ENCODE results near the gene TMUB2. TPM values are rescaled to one million over a fixed set of nuclear protein-coding genes. Genes with fewer than 3 reads are reported as not detected.

The TMUB2 gene
- total and polyA plus RNA-seq, 2 of the 13 experiments (the other 11 are each of a cell fraction or from before 2014, with no cell fraction given): 26.9 to 50.8 TPM

DNA sequence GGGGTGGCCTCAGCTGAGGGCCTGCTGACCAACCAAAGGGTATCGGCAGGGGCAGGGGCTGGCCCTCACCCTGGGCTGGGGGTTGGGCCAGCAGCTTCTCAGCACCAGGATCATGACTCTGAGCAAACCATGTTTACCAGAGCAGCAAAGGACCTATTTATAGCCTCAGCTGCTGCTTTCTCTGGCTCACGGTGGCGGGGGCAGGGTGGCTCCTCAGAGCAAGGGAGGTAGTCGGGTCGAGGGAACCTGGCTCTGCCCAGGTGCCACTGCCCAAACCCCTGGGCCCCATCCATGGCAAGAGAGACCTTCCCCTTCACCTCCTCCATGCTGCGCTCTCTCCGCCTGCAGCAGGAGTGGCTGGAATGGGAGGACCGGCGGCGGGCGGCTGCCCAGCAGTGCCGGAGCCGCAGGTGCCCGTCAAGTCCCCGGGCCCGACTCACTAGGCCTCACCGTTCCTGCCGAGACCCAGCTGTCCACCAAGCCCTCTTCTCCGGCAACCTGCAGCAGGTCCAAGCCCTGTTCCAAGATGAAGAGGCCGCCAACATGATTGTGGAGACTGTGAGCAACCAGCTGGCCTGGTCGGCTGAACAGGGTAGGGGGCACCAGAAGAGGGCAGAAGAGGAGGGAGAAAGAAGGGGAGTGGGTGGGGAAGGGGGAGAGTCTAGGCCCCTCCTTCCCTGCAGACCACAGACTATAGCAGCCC is 16.1 kb upstream of the TMUB2 start, which contains the start of gene ASB16 (continued):
- TF ChIP-seq, protein P1, sequence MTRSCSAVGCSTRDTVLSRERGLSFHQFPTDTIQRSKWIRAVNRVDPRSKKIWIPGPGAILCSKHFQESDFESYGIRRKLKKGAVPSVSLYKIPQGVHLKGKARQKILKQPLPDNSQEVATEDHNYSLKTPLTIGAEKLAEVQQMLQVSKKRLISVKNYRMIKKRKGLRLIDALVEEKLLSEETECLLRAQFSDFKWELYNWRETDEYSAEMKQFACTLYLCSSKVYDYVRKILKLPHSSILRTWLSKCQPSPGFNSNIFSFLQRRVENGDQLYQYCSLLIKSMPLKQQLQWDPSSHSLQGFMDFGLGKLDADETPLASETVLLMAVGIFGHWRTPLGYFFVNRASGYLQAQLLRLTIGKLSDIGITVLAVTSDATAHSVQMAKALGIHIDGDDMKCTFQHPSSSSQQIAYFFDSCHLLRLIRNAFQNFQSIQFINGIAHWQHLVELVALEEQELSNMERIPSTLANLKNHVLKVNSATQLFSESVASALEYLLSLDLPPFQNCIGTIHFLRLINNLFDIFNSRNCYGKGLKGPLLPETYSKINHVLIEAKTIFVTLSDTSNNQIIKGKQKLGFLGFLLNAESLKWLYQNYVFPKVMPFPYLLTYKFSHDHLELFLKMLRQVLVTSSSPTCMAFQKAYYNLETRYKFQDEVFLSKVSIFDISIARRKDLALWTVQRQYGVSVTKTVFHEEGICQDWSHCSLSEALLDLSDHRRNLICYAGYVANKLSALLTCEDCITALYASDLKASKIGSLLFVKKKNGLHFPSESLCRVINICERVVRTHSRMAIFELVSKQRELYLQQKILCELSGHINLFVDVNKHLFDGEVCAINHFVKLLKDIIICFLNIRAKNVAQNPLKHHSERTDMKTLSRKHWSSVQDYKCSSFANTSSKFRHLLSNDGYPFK (CRISPR knock-in tag; IDR thresholded peaks at IDR 0.05; ENCODE audit: borderline replicate concordance): peak; percentile 48; the same call in 1 of the 2 replicates
- TF ChIP-seq HOXA3 (CRISPR knock-in tag; IDR thresholded peaks at IDR 0.05) (peak; percentile 40; the same call in 1 of the 2 replicates), SRY (CRISPR knock-in tag; IDR thresholded peaks at IDR 0.05) (0 out of 2 replicates have a peak, but pooled peaks have one; percentile 61), ZKSCAN5 (CRISPR knock-in tag; IDR thresholded peaks at IDR 0.05) (0 out of 2 replicates have a peak, but pooled peaks have one; percentile 22), ZNF567 (CRISPR knock-in tag; IDR thresholded peaks at IDR 0.05; ENCODE audit: borderline replicate concordance) (peak; percentile 54; the same call in 1 of the 2 replicates), ZFP37 (CRISPR knock-in tag; IDR thresholded peaks at IDR 0.05; ENCODE audit: borderline replicate concordance) (no peak), PHF5A (CRISPR knock-in tag; IDR thresholded peaks at IDR 0.05; ENCODE audit: low read depth, unreplicated experiment) (no peak), ZMYM4 (CRISPR knock-in tag; IDR thresholded peaks at IDR 0.05) (peak; percentile 29; the same call in 1 of the 2 replicates), KDM5B (CRISPR knock-in tag; IDR thresholded peaks at IDR 0.05; ENCODE audit: borderline replicate concordance) (peak; percentile 78; the same call in 1 of the 2 replicates), GATAD1 (CRISPR knock-in tag; IDR thresholded peaks at IDR 0.05) (peak; percentile 14; the same call in 1 of the 2 replicates), POLR2G (IDR thresholded peaks at IDR 0.05; ENCODE audit: low read depth, low read length) (0 out of 2 replicates have a peak, but pooled peaks have one; percentile 22), ZNF772 (CRISPR knock-in tag; IDR thresholded peaks at IDR 0.05) (0 out of 2 replicates have a peak, but pooled peaks have one; percentile 25), LCORL (IDR thresholded peaks at IDR 0.05) (no peak), LCORL (CRISPR knock-in tag; IDR thresholded peaks at IDR 0.05) (0 out of 2 replicates have a peak, but pooled peaks have one; percentile 55)
- TF ChIP-seq, protein P2, sequence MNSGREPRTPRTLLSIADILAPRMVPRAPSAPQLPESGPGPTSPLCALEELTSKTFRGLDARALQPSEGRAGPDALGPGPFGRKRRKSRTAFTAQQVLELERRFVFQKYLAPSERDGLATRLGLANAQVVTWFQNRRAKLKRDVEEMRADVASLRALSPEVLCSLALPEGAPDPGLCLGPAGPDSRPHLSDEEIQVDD (CRISPR knock-in tag; IDR thresholded peaks at IDR 0.05; ENCODE audit: borderline replicate concordance): no peak
- TF ChIP-seq, protein P3, sequence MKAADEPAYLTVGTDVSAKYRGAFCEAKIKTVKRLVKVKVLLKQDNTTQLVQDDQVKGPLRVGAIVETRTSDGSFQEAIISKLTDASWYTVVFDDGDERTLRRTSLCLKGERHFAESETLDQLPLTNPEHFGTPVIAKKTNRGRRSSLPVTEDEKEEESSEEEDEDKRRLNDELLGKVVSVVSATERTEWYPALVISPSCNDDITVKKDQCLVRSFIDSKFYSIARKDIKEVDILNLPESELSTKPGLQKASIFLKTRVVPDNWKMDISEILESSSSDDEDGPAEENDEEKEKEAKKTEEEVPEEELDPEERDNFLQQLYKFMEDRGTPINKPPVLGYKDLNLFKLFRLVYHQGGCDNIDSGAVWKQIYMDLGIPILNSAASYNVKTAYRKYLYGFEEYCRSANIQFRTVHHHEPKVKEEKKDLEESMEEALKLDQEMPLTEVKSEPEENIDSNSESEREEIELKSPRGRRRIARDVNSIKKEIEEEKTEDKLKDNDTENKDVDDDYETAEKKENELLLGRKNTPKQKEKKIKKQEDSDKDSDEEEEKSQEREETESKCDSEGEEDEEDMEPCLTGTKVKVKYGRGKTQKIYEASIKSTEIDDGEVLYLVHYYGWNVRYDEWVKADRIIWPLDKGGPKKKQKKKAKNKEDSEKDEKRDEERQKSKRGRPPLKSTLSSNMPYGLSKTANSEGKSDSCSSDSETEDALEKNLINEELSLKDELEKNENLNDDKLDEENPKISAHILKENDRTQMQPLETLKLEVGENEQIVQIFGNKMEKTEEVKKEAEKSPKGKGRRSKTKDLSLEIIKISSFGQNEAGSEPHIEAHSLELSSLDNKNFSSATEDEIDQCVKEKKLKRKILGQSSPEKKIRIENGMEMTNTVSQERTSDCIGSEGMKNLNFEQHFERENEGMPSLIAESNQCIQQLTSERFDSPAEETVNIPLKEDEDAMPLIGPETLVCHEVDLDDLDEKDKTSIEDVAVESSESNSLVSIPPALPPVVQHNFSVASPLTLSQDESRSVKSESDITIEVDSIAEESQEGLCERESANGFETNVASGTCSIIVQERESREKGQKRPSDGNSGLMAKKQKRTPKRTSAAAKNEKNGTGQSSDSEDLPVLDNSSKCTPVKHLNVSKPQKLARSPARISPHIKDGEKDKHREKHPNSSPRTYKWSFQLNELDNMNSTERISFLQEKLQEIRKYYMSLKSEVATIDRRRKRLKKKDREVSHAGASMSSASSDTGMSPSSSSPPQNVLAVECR (CRISPR knock-in tag; IDR thresholded peaks at IDR 0.05; ENCODE audit: borderline replicate concordance): peak; percentile 44; the same call in 1 of the 2 replicates
- TF ChIP-seq, protein P4, sequence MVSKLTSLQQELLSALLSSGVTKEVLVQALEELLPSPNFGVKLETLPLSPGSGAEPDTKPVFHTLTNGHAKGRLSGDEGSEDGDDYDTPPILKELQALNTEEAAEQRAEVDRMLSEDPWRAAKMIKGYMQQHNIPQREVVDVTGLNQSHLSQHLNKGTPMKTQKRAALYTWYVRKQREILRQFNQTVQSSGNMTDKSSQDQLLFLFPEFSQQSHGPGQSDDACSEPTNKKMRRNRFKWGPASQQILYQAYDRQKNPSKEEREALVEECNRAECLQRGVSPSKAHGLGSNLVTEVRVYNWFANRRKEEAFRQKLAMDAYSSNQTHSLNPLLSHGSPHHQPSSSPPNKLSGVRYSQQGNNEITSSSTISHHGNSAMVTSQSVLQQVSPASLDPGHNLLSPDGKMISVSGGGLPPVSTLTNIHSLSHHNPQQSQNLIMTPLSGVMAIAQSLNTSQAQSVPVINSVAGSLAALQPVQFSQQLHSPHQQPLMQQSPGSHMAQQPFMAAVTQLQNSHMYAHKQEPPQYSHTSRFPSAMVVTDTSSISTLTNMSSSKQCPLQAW (CRISPR knock-in tag; IDR thresholded peaks at IDR 0.05): peak; percentile 57; the same call in 1 of the 2 replicates
- TF ChIP-seq, protein P5, sequence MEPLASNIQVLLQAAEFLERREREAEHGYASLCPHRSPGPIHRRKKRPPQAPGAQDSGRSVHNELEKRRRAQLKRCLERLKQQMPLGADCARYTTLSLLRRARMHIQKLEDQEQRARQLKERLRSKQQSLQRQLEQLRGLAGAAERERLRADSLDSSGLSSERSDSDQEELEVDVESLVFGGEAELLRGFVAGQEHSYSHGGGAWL (CRISPR knock-in tag; IDR thresholded peaks at IDR 0.05): 0 out of 2 replicates have a peak, but pooled peaks have one; percentile 20

All from HepG2 (cell line).